22Rv1 (cell line): Measurements from ENCODE around the gene COQ3.

Experiments used
- ZFX ChIP-seq: fragments of 450-650 bp; IDR thresholded peaks from 2 replicates; pipeline ENCODE4 v1.6.1; 2017; ENCODE audit warnings: antibody characterized with exemption, borderline replicate concordance
- TF ChIP-seq, protein P1 (sequence below): fragments of 450-650 bp; IDR thresholded peaks from 2 replicates; pipeline ENCODE4 v1.5.1; 2017; ENCODE audit warnings: mild to moderate bottlenecking

DNA sequence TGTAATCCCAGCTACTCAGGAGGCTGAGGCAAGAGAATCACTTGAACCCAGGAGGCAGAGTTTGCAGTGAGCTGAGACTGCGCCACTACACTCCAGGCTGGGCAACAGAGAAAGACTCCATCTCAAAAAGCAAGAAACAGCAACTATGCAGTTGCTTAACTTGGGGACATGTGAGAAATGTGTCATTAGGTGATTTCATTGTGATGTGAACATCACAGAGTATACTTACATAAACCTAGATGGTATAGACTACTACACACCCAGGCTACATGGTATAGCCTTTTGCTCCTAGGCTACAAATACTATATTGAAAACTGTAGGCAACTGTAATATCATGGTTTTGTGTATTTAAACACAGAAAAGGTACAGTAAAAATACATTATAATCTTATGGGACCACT lies 3.3 kb upstream of the COQ3 start:
- TF ChIP-seq, protein P1, sequence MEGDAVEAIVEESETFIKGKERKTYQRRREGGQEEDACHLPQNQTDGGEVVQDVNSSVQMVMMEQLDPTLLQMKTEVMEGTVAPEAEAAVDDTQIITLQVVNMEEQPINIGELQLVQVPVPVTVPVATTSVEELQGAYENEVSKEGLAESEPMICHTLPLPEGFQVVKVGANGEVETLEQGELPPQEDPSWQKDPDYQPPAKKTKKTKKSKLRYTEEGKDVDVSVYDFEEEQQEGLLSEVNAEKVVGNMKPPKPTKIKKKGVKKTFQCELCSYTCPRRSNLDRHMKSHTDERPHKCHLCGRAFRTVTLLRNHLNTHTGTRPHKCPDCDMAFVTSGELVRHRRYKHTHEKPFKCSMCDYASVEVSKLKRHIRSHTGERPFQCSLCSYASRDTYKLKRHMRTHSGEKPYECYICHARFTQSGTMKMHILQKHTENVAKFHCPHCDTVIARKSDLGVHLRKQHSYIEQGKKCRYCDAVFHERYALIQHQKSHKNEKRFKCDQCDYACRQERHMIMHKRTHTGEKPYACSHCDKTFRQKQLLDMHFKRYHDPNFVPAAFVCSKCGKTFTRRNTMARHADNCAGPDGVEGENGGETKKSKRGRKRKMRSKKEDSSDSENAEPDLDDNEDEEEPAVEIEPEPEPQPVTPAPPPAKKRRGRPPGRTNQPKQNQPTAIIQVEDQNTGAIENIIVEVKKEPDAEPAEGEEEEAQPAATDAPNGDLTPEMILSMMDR = no peak
- no peak for TF ChIP-seq ZFX
